ENCODE results near the gene KRTAP4-5. TPM values are rescaled to one million over a fixed set of nuclear protein-coding genes. Genes with fewer than 3 reads are reported as not detected.

KRTAP4-5 gene
- total and polyA plus RNA-seq, 2 experiments from 2014 or later: not detected

- WGBS, 2 experiments (ENCODE audit: low coverage in 1 of 2, low lambda C conversion rate in 2 of 2, missing lambda C conversion rate in 2 of 2): 98 to 100% methylated on average over 7 of the region's 7 CpGs
- Histone ChIP-seq H3K9ac (peak within 1 kb of the TSS; percentile 73), H4K20me1 (ENCODE audit: insufficient read depth) (no peaks in the 10 kb centered on the region), H3F3A (ENCODE audit: insufficient read depth) (peaks cover 26% of the 10 kb centered on the region), H3K27me3 (replicated peaks; ENCODE audit: insufficient read depth) (no peaks in the 10 kb centered on the region), H3K36me3 (ENCODE audit: low read depth) (no peaks in the 10 kb centered on the region), H3K4me1 (ENCODE audit: insufficient read depth) (peaks cover 18% of the 10 kb centered on the region), H3K27ac (peak within 1 kb of the TSS; percentile 96), H3K4me2 (ENCODE audit: unreplicated experiment) (peak within 1 kb of the TSS; percentile 21), H3K79me2 (ENCODE audit: insufficient read depth) (no peaks in the 10 kb centered on the region), H3K9me2 (ENCODE audit: insufficient read depth) (no peaks in the 10 kb centered on the region), H2AFZ (peak within 1 kb of the TSS; percentile 65), H3K9me3 (ENCODE audit: low read depth) (no peaks in the 10 kb centered on the region), H3K4me3 (0 out of 2 replicates have a peak within 1 kb of the TSS, but pooled peaks have one; percentile 13)
- TF ChIP-seq EZH2phosphoT487 (IDR thresholded peaks at IDR 0.05; ENCODE audit: insufficient read depth, low read depth): no peak
- TF ChIP-seq EZH2 (IDR thresholded peaks at IDR 0.05; ENCODE audit: insufficient read depth, poor library complexity, severe bottlenecking): no peak
- no peak for DNase-seq
- in situ Hi-C loops (cut with MboI): no loop called here
These were observed 28.2 kb upstream of the KRTAP4-5 start, which contains the start of gene KRTAP4-2 for GRCh38 chr17:41177727-41178271. Gene KRTAP4-2, minus strand, starts transcription at chr17:41178221. Its CDS starts 57 bp downstream, at chr17:41178164.

- H3K4me3 ChIP-seq: no peak overlapping the region
- H3K79me2 ChIP-seq (ENCODE audit: insufficient read depth): no peaks in the 10 kb centered on the region
- H3K9me3 ChIP-seq (ENCODE audit: low read depth): no peaks in the 10 kb centered on the region
- no peaks in the 10 kb centered on the region for H4K20me1 ChIP-seq (ENCODE audit: insufficient read depth)
- H3F3A ChIP-seq (ENCODE audit: insufficient read depth): peaks cover 26% of the 10 kb centered on the region
- TF ChIP-seq EZH2 (IDR thresholded peaks at IDR 0.05; ENCODE audit: insufficient read depth, poor library complexity, severe bottlenecking) (no peak), EZH2phosphoT487 (IDR thresholded peaks at IDR 0.05; ENCODE audit: insufficient read depth, low read depth) (no peak)
- no peak overlapping the region for H3K27ac ChIP-seq
- DNase-seq: no peak
- H3K9me2 ChIP-seq (ENCODE audit: insufficient read depth): no peaks in the 10 kb centered on the region
- H3K36me3 ChIP-seq (ENCODE audit: low read depth): no peaks in the 10 kb centered on the region
- no peak overlapping the region for H2AFZ ChIP-seq
- no peak overlapping the region for H3K9ac ChIP-seq
- H3K4me2 ChIP-seq (ENCODE audit: unreplicated experiment): no peak overlapping the region
- peaks cover 19% of the 10 kb centered on the region for H3K4me1 ChIP-seq (ENCODE audit: insufficient read depth)
- WGBS, 2 experiments (ENCODE audit: low coverage in 1 of 2, low lambda C conversion rate in 2 of 2, missing lambda C conversion rate in 2 of 2): 82 to 84% methylated on average over 3 of the region's 3 CpGs
- no peaks in the 10 kb centered on the region for H3K27me3 ChIP-seq (replicated peaks; ENCODE audit: insufficient read depth)
- in situ Hi-C loops (cut with MboI): no loop called here
These were observed 27.2 kb upstream of the KRTAP4-5 start for GRCh38 chr17:41176744-41177387.

- no peaks in the 10 kb centered on the region for H3K79me2 ChIP-seq (ENCODE audit: insufficient read depth)
- no peaks in the 10 kb centered on the region for H3F3A ChIP-seq (ENCODE audit: insufficient read depth)
- in situ Hi-C loops (cut with MboI): no loop called here
- no peak overlapping the region for H3K9ac ChIP-seq
- peak; percentile 65 for DNase-seq
- no peak overlapping the region for H3K27ac ChIP-seq
- no peak overlapping the region for H3K4me2 ChIP-seq (ENCODE audit: unreplicated experiment)
- no peak overlapping the region for H3K4me3 ChIP-seq
- H3K36me3 ChIP-seq (ENCODE audit: low read depth): no peaks in the 10 kb centered on the region
- WGBS, 2 experiments (ENCODE audit: low coverage in 1 of 2, low lambda C conversion rate in 2 of 2, missing lambda C conversion rate in 2 of 2): 61 to 69% methylated on average over 2 of the region's 2 CpGs
- peaks cover 3% of the 10 kb centered on the region; the same call in 1 of the 2 replicates for H3K4me1 ChIP-seq (ENCODE audit: insufficient read depth)
- no peaks in the 10 kb centered on the region for H3K9me2 ChIP-seq (ENCODE audit: insufficient read depth)
- H3K27me3 ChIP-seq (replicated peaks; ENCODE audit: insufficient read depth): no peaks in the 10 kb centered on the region
- H4K20me1 ChIP-seq (ENCODE audit: insufficient read depth): no peaks in the 10 kb centered on the region
- TF ChIP-seq EZH2phosphoT487 (IDR thresholded peaks at IDR 0.05; ENCODE audit: insufficient read depth, low read depth) (no peak), EZH2 (IDR thresholded peaks at IDR 0.05; ENCODE audit: insufficient read depth, poor library complexity, severe bottlenecking) (no peak)
- no peak overlapping the region for H2AFZ ChIP-seq
- no peaks in the 10 kb centered on the region for H3K9me3 ChIP-seq (ENCODE audit: low read depth)
These were observed 22.3 kb upstream of the KRTAP4-5 start for GRCh38 chr17:41171886-41172285.

GRCh38 chr17:41168121-41168520 lies 18.5 kb upstream of the KRTAP4-5 start, which contains the start of gene KRTAP4-3:
Gene KRTAP4-3, minus strand, starts transcription at chr17:41168221. Its CDS starts 49 bp downstream, at chr17:41168172.
- Histone ChIP-seq H3K9me3 (ENCODE audit: low read depth) (no peaks in the 10 kb centered on the region), H3K4me3 (no peak within 1 kb of the TSS), H3K4me1 (ENCODE audit: insufficient read depth) (peaks cover 3% of the 10 kb centered on the region; the same call in 1 of the 2 replicates), H3K36me3 (ENCODE audit: low read depth) (no peaks in the 10 kb centered on the region), H3K9me2 (ENCODE audit: insufficient read depth) (no peaks in the 10 kb centered on the region), H3K9ac (no peak within 1 kb of the TSS), H3F3A (ENCODE audit: insufficient read depth) (no peaks in the 10 kb centered on the region), H3K79me2 (ENCODE audit: insufficient read depth) (no peaks in the 10 kb centered on the region), H4K20me1 (ENCODE audit: insufficient read depth) (no peaks in the 10 kb centered on the region), H3K27ac (no peak within 1 kb of the TSS), H3K27me3 (replicated peaks; ENCODE audit: insufficient read depth) (no peaks in the 10 kb centered on the region), H3K4me2 (ENCODE audit: unreplicated experiment) (no peak within 1 kb of the TSS), H2AFZ (no peak within 1 kb of the TSS)
- in situ Hi-C loops (cut with MboI): no loop called here
- WGBS, 2 experiments (ENCODE audit: low coverage in 1 of 2, low lambda C conversion rate in 2 of 2, missing lambda C conversion rate in 2 of 2): 58 to 67% methylated on average over 1 of the region's 1 CpG
- DNase-seq: no peak
- TF ChIP-seq EZH2 (IDR thresholded peaks at IDR 0.05; ENCODE audit: insufficient read depth, poor library complexity, severe bottlenecking): no peak
- TF ChIP-seq EZH2phosphoT487 (IDR thresholded peaks at IDR 0.05; ENCODE audit: insufficient read depth, low read depth): no peak

Measured in GM23248 (cell line).